ENCODE data around the gene SETD1A. TPM values are rescaled to one million over a fixed set of nuclear protein-coding genes. Genes with fewer than 3 reads are reported as not detected.

Gene SETD1A
- total and polyA plus RNA-seq, 9 of the 15 experiments (the other 6 are each of a cell fraction or from before 2014, with no cell fraction given), result 0.08 to 36.0 (median 4.2) TPM

DNA sequence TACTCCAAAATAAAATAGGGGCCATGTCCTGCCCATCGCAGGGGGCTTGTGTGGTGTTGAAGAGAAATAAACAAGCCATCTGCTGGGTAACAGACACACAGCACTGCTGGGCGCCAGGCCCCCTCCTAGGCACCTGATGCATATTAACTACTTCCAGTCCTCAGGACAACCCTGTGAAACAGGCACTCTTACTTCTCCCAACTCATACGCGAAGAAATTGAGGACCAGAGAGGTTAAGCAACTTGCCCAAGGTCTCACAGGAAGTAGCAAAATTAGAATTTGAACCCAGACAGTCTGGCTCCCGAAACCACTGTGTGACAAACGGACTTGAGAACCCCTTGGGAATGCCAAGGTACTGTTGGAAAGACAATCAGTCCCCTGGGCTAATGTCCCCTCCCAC lies 50.1 kb downstream of the SETD1A start:
- Histone ChIP-seq H3K36me3 (ENCODE audit: control insufficient read depth, insufficient read depth, low read length) (no peaks in the 10 kb centered on the region), H3K4me1 (replicated peaks in 1 of 2; ENCODE audit: control insufficient read depth in 2 of 2, insufficient read depth in 2 of 2, low read length in 2 of 2) (peaks cover 6 to 23% of the 10 kb centered on the region in 2 experiments; a peak in 3 of 5 replicates), H3K27ac (ENCODE audit: extremely low read depth, low read depth, low read length) (no peak overlapping the region), H4K20me1 (replicated peaks; ENCODE audit: control insufficient read depth, insufficient read depth, low read length) (no peaks in the 10 kb centered on the region), H2AFZ (ENCODE audit: low read depth, low read length) (no peak overlapping the region), H3K9me3 (replicated peaks; ENCODE audit: control insufficient read depth, insufficient read depth, low read depth, low read length) (no peaks in the 10 kb centered on the region), H3K4me2 (ENCODE audit: insufficient read depth, low read length) (no peak overlapping the region), H3K4me3 (no peak overlapping the region), H3K79me2 (ENCODE audit: control insufficient read depth, insufficient read depth, low read length) (no peaks in the 10 kb centered on the region), H3K9me1 (ENCODE audit: control insufficient read depth, insufficient read depth, low read length) (no peaks in the 10 kb centered on the region), H3K27me3 (ENCODE audit: control insufficient read depth in 2 of 2, insufficient read depth in 2 of 2, low read length in 2 of 2) (peaks cover 13 to 23% of the 10 kb centered on the region in 2 experiments; a peak in 4 of 5 replicates), H3K9ac (ENCODE audit: insufficient read depth in 1 of 2, low read depth in 2 of 2, low read length in 2 of 2) (0 out of 4 replicates have a peak overlapping the region, but pooled peaks of 1 of the 2 experiments have one; percentile 27)
- ChIA-PET CTCF (ENCODE audit: low intra/inter-chr PET ratio) (no interaction called here), POLR2A (interaction anchor here (1.5 kb wide), 1 partner anchor 86 kb away, joined by 5 read pairs; no protein-coding TSS in a partner anchor)
- DNase-seq (ENCODE audit: extremely low read depth in 1 of 4, low spot score in 3 of 4) (no peak), ATAC-seq (no peak), FAIRE-seq (no peak)
- no TSS peak for BruUV-seq (replicated peaks)
- in situ Hi-C loops (cut with MboI), result no loop called here
- intact Hi-C loops (cut with micrococcal nuclease), result no loop called here
- 15% methylated on average over 6 of the region's 6 CpGs for WGBS (ENCODE audit: insufficient coverage, low coverage, missing lambda C conversion rate)
- TF ChIP-seq, protein P1, sequence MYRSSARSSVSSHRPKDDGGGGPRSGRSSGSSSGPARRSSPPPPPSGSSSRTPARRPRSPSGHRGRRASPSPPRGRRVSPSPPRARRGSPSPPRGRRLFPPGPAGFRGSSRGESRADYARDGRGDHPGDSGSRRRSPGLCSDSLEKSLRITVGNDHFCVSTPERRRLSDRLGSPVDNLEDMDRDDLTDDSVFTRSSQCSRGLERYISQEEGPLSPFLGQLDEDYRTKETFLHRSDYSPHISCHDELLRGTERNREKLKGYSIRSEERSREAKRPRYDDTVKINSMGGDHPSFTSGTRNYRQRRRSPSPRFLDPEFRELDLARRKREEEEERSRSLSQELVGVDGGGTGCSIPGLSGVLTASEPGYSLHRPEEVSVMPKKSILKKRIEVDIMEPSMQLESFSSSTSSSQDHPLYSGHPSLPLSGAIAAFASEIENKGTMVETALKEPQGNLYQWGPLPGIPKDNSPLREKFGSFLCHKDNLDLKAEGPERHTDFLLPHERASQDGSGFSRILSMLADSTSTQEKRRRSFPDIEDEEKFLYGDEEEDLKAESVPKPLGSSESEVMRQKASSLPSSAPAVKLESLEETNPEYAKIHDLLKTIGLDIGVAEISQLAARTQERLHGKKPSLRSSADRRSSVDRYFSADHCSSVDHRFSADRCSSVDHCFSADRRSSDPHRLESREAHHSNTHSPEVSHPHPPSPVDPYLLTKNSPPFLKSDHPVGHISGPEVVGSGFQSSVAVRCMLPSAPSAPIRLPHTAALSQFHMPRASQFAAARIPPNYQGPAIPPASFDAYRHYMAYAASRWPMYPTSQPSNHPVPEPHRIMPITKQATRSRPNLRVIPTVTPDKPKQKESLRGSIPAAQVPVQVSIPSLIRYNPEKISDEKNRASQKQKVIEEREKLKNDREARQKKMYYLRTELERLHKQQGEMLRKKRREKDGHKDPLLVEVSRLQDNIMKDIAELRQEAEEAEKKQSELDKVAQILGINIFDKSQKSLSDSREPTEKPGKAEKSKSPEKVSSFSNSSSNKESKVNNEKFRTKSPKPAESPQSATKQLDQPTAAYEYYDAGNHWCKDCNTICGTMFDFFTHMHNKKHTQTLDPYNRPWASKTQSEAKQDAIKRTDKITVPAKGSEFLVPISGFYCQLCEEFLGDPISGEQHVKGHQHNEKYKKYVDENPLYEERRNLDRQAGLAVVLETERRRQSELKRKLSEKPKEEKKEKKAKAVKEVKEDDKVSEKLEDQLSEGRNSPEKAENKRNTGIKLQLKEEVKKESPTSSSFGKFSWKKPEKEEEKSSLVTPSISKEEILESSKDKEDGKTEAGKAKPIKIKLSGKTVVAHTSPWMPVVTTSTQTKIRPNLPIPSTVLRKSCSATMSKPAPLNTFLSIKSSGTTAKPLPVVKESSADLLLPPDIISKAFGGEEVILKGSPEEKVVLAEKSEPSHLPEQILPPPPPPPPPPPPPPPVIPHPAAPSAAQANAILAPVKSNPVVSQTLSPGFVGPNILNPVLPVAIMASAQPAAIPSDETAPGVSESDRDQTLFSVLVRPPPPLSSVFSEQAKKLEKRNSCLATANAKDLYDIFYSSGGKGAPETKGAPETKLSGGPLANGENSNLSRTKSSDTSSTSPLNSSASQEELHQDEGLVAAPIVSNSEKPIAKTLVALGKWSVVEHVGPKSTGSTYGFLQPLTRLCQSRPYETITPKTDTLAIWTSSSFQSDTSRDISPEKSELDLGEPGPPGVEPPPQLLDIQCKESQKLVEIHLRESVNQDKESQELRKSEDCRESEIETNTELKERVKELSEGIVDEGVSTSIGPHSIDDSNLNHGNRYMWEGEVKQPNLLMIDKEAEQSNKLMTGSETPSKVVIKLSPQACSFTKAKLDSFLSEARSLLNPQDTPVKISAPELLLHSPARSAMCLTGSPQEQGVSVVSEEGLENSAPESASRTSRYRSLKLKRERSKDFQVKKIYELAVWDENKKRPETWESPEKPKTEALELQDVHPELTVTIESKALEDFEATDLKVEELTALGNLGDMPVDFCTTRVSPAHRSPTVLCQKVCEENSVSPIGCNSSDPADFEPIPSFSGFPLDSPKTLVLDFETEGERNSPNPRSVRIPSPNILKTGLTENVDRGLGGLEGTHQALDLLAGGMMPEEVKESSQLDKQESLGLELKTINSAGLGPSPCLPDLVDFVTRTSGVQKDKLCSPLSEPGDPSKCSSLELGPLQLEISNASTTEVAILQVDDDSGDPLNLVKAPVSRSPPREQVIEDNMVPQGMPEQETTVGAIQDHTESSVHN (IDR thresholded peaks at IDR 0.05; ENCODE audit: borderline replicate concordance in 1 of 2, low read depth in 1 of 2), result no peak
- no peak for TF ChIP-seq ZNF121 (CRISPR knock-in tag; conservative IDR thresholded peaks at IDR 0.05)
- no peak for TF ChIP-seq XRCC5 (IDR thresholded peaks at IDR 0.05; ENCODE audit: low read depth, low read length)
- TF ChIP-seq SRSF9 (IDR thresholded peaks at IDR 0.05; ENCODE audit: borderline replicate concordance, low read depth, low read length), result no peak
- TF ChIP-seq, protein P2, sequence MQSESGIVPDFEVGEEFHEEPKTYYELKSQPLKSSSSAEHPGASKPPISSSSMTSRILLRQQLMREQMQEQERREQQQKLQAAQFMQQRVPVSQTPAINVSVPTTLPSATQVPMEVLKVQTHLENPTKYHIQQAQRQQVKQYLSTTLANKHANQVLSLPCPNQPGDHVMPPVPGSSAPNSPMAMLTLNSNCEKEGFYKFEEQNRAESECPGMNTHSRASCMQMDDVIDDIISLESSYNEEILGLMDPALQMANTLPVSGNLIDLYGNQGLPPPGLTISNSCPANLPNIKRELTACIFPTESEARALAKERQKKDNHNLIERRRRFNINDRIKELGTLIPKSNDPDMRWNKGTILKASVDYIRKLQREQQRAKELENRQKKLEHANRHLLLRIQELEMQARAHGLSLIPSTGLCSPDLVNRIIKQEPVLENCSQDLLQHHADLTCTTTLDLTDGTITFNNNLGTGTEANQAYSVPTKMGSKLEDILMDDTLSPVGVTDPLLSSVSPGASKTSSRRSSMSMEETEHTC (IDR thresholded peaks at IDR 0.05), result no peak
- TF ChIP-seq, protein P3, sequence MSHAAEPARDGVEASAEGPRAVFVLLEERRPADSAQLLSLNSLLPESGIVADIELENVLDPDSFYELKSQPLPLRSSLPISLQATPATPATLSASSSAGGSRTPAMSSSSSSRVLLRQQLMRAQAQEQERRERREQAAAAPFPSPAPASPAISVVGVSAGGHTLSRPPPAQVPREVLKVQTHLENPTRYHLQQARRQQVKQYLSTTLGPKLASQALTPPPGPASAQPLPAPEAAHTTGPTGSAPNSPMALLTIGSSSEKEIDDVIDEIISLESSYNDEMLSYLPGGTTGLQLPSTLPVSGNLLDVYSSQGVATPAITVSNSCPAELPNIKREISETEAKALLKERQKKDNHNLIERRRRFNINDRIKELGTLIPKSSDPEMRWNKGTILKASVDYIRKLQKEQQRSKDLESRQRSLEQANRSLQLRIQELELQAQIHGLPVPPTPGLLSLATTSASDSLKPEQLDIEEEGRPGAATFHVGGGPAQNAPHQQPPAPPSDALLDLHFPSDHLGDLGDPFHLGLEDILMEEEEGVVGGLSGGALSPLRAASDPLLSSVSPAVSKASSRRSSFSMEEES (CRISPR knock-in tag; IDR thresholded peaks at IDR 0.05), result no peak
- peak; percentile 81 for TF ChIP-seq BCOR (IDR thresholded peaks at IDR 0.05)
- TF ChIP-seq STAT5A (IDR thresholded peaks at IDR 0.05; ENCODE audit: borderline replicate concordance, low read length), result no peak
- no peak for TF ChIP-seq BRCA1 (IDR thresholded peaks at IDR 0.05)
- no peak for TF ChIP-seq BRCA1 (CRISPR knock-in tag; IDR thresholded peaks at IDR 0.05)
- no peak for TF ChIP-seq ESRRA (IDR thresholded peaks at IDR 0.05; ENCODE audit: borderline replicate concordance, low read depth)
